DOHH2 (cell line): ENCODE data around the gene DRP2.

Source experiments
- H3F3A ChIP-seq: fragments of 200-600 bp; sonication (generic), shearing (Covaris generic); 2 replicates; pipeline ENCODE4 v1.6.0; 2016; ENCODE audit warnings: antibody characterized with exemption, mild to moderate bottlenecking; ENCODE audit not compliant: control insufficient read depth, insufficient read depth
- H3K27ac ChIP-seq: fragments of 200-600 bp; sonication (generic); 2 replicates; pipeline ENCODE4 v1.5.1; 2014; ENCODE audit warnings: low read depth, mild to moderate bottlenecking, low read length, moderate library complexity
- H3K27me3 ChIP-seq: fragments of 200-600 bp; sonication (generic); 2 replicates; pipeline ENCODE4 v1.6.1; 2014; ENCODE audit warnings: mild to moderate bottlenecking, low read length, mixed read lengths; ENCODE audit not compliant: control insufficient read depth
- H3K36me3 ChIP-seq: fragments of 200-600 bp; sonication (generic); 2 replicates; pipeline ENCODE4 v1.6.1; 2014; ENCODE audit warnings: mild to moderate bottlenecking, low read length, moderate library complexity, mixed read lengths; ENCODE audit not compliant: control insufficient read depth
- H3K4me1 ChIP-seq: fragments of 200-600 bp; sonication (generic); 2 replicates; pipeline ENCODE4 v1.6.1; 2014; ENCODE audit warnings: mild to moderate bottlenecking, low read length, mixed read lengths; ENCODE audit not compliant: control insufficient read depth
- H3K4me2 ChIP-seq: fragments of 200-600 bp; sonication (generic); 2 replicates; pipeline ENCODE4 v1.6.0; 2014; ENCODE audit warnings: mild to moderate bottlenecking, low read length, moderate library complexity
- H3K4me3 ChIP-seq: fragments of 200-600 bp; sonication (generic); 2 replicates; pipeline ENCODE4 v1.5.1; 2014; ENCODE audit warnings: mild to moderate bottlenecking, low read length, mixed read lengths
- H3K79me2 ChIP-seq: fragments of 200-600 bp; sonication (generic); 2 replicates; pipeline ENCODE4 v1.6.1; 2014; ENCODE audit warnings: mild to moderate bottlenecking, low read length, mixed read lengths; ENCODE audit not compliant: control insufficient read depth
- H3K9me2 ChIP-seq: fragments of 200-600 bp; sonication (generic); replicated peaks from 2 replicates; pipeline ENCODE4 v1.6.1; 2014; ENCODE audit warnings: mild to moderate bottlenecking, low read length, mixed read lengths; ENCODE audit not compliant: control insufficient read depth
- H3K9me3 ChIP-seq: fragments of 200-600 bp; sonication (generic); 2 replicates; pipeline ENCODE4 v1.6.1; 2014; ENCODE audit warnings: antibody characterized with exemption, low read length, mixed read lengths; ENCODE audit not compliant: control insufficient read depth, insufficient read depth
- H4K20me1 ChIP-seq: fragments of 200-600 bp; sonication (generic); 2 replicates; pipeline ENCODE4 v1.6.0; 2014; ENCODE audit warnings: low read depth, mild to moderate bottlenecking, antibody characterized with exemption, low read length, moderate library complexity; ENCODE audit not compliant: control insufficient read depth, insufficient read depth
- CTCF ChIP-seq: fragments of 200-600 bp; sonication (generic); IDR thresholded peaks from one replicate; pipeline ENCODE4 v1.5.1; 2014; ENCODE audit warnings: antibody characterized with exemption, mild to moderate bottlenecking, low read depth, low read length; ENCODE audit not compliant: poor library complexity, severe bottlenecking
- EZH2phosphoT487 ChIP-seq: fragments of 200-600 bp; sonication (generic); IDR thresholded peaks from 2 replicates; pipeline ENCODE4 v1.6.1; 2017; ENCODE audit warnings: borderline replicate concordance, mild to moderate bottlenecking, antibody characterized with exemption, low read length, moderate library complexity, mixed read lengths

DRP2 gene

GRCh38 chrX:101258259-101258581 lies 38.6 kb downstream of the DRP2 start:
- no peak overlapping the region for H3K4me3 ChIP-seq

GRCh38 chrX:101260435-101260834 lies 40.8 kb downstream of the DRP2 start:
- no peak overlapping the region for H3K4me2 ChIP-seq
- no peaks in the 10 kb centered on the region for H3K9me3 ChIP-seq
- no peaks in the 10 kb centered on the region for H3K9me2 ChIP-seq
- no peaks in the 10 kb centered on the region for H3K27me3 ChIP-seq
- no peak for TF ChIP-seq CTCF
- TF ChIP-seq EZH2phosphoT487, result no peak
- H4K20me1 ChIP-seq, result no peaks in the 10 kb centered on the region
- H3K79me2 ChIP-seq, result no peaks in the 10 kb centered on the region
- no peak overlapping the region for H3K27ac ChIP-seq
- no peak overlapping the region for H3K4me3 ChIP-seq
- H3K4me1 ChIP-seq, result 0 out of 2 replicates have a peak, but pooled peaks cover 3% of the 10 kb centered on the region
- no peaks in the 10 kb centered on the region for H3F3A ChIP-seq
- no peaks in the 10 kb centered on the region for H3K36me3 ChIP-seq

More at GRCh38 chrX:101258259-101258581, 38.6 kb downstream of the DRP2 start:
- no peaks in the 10 kb centered on the region for H3K9me2 ChIP-seq
- H3K9me3 ChIP-seq, result no peaks in the 10 kb centered on the region
- H3K36me3 ChIP-seq, result no peaks in the 10 kb centered on the region
- no peaks in the 10 kb centered on the region for H3K27me3 ChIP-seq
- no peak overlapping the region for H3K27ac ChIP-seq
- no peak for TF ChIP-seq CTCF
- no peak for TF ChIP-seq EZH2phosphoT487
- 0 out of 2 replicates have a peak, but pooled peaks cover 3% of the 10 kb centered on the region for H3K4me1 ChIP-seq
- H3F3A ChIP-seq, result no peaks in the 10 kb centered on the region
- H3K79me2 ChIP-seq, result no peaks in the 10 kb centered on the region
- no peaks in the 10 kb centered on the region for H4K20me1 ChIP-seq
- H3K4me2 ChIP-seq, result no peak overlapping the region

- H3K79me2 ChIP-seq, result no peaks in the 10 kb centered on the region
- H3K9me2 ChIP-seq, result no peaks in the 10 kb centered on the region
- H3K27me3 ChIP-seq, result no peaks in the 10 kb centered on the region
- no peaks in the 10 kb centered on the region for H3F3A ChIP-seq
- H3K4me2 ChIP-seq, result no peak overlapping the region
- 0 out of 2 replicates have a peak, but pooled peaks cover 3% of the 10 kb centered on the region for H3K4me1 ChIP-seq
- TF ChIP-seq EZH2phosphoT487 (no peak), CTCF (no peak)
- H4K20me1 ChIP-seq, result no peaks in the 10 kb centered on the region
- H3K27ac ChIP-seq, result no peak overlapping the region
- H3K9me3 ChIP-seq, result no peaks in the 10 kb centered on the region
- no peak overlapping the region for H3K4me3 ChIP-seq
- no peaks in the 10 kb centered on the region for H3K36me3 ChIP-seq
Observed at GRCh38 chrX:101262590-101262989, 43.0 kb downstream of the DRP2 start.

GRCh38 chrX:101263766-101264165 lies 44.2 kb downstream of the DRP2 start:
- H3K4me2 ChIP-seq, result no peak overlapping the region
- no peaks in the 10 kb centered on the region for H3K4me1 ChIP-seq
- no peak overlapping the region for H3K27ac ChIP-seq
- H3K36me3 ChIP-seq, result no peaks in the 10 kb centered on the region
- H3K27me3 ChIP-seq, result no peaks in the 10 kb centered on the region
- TF ChIP-seq CTCF, result no peak
- TF ChIP-seq EZH2phosphoT487, result no peak
- no peaks in the 10 kb centered on the region for H3K9me2 ChIP-seq
- H3K4me3 ChIP-seq, result no peak overlapping the region
- H3K79me2 ChIP-seq, result no peaks in the 10 kb centered on the region
- no peaks in the 10 kb centered on the region for H3F3A ChIP-seq
- H3K9me3 ChIP-seq, result no peaks in the 10 kb centered on the region
- no peaks in the 10 kb centered on the region for H4K20me1 ChIP-seq
